ENCODE results near the gene DNASE2B.

DNA sequence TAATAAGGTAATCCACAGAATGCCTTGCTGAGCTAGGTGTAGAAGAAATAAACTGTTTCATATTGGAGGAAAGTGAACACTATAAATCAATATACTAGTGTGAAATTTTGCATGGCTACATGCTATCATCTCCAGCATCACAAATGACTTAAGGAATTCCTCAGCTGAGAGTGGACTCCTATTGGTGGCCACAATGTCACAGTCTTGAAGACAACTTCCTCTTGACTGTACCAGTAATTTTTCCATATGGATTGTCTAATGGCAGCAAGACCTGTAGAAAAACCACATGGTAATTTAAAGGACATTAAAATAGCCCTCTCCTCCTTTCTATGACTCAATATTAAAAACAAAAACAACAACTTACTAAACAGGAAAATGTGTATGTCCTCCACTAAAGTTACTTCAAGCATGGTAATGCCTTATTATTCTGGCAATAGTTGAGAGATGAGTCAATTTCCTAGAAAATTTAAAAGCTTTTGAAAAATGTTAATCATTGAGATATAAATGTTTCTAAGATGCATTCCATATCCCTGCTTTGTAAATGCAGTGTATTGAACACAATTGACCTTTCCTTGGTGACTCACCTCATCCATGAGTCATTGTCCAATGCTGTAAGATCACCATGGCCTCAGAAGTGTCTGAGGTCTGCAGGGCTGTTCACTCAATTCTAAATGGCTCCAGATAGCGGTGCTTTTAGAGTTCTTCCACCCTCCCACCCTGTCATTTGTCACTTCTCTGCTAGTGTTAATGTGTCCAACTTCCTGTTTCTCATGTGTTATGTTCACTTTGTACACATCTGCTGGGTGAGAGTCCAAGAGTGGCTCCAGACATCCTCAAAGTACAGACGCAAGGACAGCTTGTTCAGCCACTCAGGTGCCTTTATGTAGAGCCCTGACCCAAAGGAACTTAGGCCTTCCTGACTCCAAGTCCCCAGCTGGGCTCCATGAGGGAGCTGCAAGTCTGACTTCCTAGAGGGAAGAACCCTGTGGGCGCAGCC lies 32.8 kb upstream of the DNASE2B start:
- TF ChIP-seq POLR2A (IDR thresholded peaks at IDR 0.05) (no peak), POLR2AphosphoS5 (IDR thresholded peaks at IDR 0.05; ENCODE audit: insufficient read depth in 1 of 2, low read depth in 1 of 2) (no peak)

Measured in vagina (tissue), 2 donors.